Body of pancreas (tissue), 4 donors: ENCODE data around the gene DENND1A.

Experiments used
- CTCF ChIP-seq, 7 experiments: fragments of 450-650 bp in 4 of 7; fragments of 200-600 bp in 3 of 7; sonication (generic) in 3 of 7; IDR thresholded peaks; one replicate each; pipeline ENCODE4 v1.5.1; 2016 to 2019; ENCODE audit warnings: antibody characterized with exemption in 7 of 7
- POLR2A ChIP-seq, 3 donors: fragments of 450-650 bp; IDR thresholded peaks; one replicate each; pipeline ENCODE4 v1.6.1; 2016; ENCODE audit warnings: antibody characterized with exemption in 3 of 3, mild to moderate bottlenecking in 2 of 3

GRCh38 chr9:123597876-123598556 lies 331.9 kb downstream of the DENND1A start:
- TF ChIP-seq CTCF (IDR thresholded peaks at IDR 0.05) (no peak), POLR2A (IDR thresholded peaks at IDR 0.05) (no peak)
